ENCODE results near the gene NEDD4L. TPM values are rescaled to one million over a fixed set of nuclear protein-coding genes. Genes with fewer than 3 reads are reported as not detected.

NEDD4L gene
- total RNA-seq, 1 experiment from 2014 or later = 42.9 TPM

DNA sequence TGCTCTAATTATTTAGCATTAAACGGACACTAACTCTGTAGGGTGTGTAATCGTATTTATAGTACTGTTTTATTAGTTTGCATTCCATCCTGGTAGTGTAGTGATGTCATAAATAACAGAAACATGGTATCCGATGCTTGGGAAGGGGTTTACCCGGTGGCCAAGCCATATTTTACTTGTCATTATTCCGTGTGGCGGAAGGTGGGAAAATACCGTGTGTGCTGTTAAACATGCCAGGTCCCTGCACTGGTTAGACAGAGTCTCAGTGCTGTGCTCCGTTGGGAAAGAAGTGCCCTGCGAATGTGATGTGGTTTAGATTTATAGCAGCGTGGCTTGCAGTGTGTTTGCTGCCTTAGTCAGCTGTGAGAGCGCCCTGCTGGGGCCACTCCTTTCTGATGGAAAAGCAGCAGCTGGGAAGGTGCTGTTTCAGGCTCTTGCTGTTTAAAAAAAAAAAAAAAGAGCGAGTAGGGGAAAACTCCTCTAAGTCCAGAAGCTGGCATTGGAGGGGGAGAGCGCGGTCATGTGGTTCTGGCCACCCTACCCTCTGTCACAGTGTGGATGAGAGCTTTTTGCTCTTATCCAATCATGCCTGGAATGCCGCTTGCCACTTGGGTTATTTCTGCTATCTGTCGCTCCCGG lies 211.0 kb downstream of the NEDD4L start:
- DNase-seq (ENCODE audit: low read depth, low spot score) = no peak
- Histone ChIP-seq H3K27ac (ENCODE audit: low read length) (no peak overlapping the region), H3K4me3 (ENCODE audit: low read depth in 2 of 2, low read length in 2 of 2) (no peak overlapping the region), H3K36me3 (ENCODE audit: control insufficient read depth, insufficient read depth, low read length) (no peaks in the 10 kb centered on the region), H3K9me3 (ENCODE audit: control insufficient read depth, insufficient read depth, low read depth, low read length) (no peaks in the 10 kb centered on the region), H3K27me3 (ENCODE audit: control insufficient read depth, insufficient read depth, low read length) (no peaks in the 10 kb centered on the region), H3K4me1 (ENCODE audit: control insufficient read depth, insufficient read depth, low read length) (peaks cover 3% of the 10 kb centered on the region)
- ATAC-seq = no peak; the same call in 1 of the 2 replicates
- intact Hi-C loops (cut with micrococcal nuclease; ENCODE audit: unreplicated experiment) = no loop called here
- ChIA-PET CTCF (interaction anchor here (0.7 kb wide), 1 partner anchor 138 kb away, joined by 4 read pairs; no protein-coding TSS in a partner anchor), POLR2A (interaction anchor here (0.6 kb wide), 1 partner anchor 129 kb away, joined by 3 read pairs; no protein-coding TSS in a partner anchor)
- TF ChIP-seq TCF7L2 (IDR thresholded peaks at IDR 0.05; ENCODE audit: low read depth, low read length) = no peak
- no peak for TF ChIP-seq POLR2AphosphoS5 (IDR thresholded peaks at IDR 0.05; ENCODE audit: low read depth, low read length)
- TF ChIP-seq, protein P1, sequence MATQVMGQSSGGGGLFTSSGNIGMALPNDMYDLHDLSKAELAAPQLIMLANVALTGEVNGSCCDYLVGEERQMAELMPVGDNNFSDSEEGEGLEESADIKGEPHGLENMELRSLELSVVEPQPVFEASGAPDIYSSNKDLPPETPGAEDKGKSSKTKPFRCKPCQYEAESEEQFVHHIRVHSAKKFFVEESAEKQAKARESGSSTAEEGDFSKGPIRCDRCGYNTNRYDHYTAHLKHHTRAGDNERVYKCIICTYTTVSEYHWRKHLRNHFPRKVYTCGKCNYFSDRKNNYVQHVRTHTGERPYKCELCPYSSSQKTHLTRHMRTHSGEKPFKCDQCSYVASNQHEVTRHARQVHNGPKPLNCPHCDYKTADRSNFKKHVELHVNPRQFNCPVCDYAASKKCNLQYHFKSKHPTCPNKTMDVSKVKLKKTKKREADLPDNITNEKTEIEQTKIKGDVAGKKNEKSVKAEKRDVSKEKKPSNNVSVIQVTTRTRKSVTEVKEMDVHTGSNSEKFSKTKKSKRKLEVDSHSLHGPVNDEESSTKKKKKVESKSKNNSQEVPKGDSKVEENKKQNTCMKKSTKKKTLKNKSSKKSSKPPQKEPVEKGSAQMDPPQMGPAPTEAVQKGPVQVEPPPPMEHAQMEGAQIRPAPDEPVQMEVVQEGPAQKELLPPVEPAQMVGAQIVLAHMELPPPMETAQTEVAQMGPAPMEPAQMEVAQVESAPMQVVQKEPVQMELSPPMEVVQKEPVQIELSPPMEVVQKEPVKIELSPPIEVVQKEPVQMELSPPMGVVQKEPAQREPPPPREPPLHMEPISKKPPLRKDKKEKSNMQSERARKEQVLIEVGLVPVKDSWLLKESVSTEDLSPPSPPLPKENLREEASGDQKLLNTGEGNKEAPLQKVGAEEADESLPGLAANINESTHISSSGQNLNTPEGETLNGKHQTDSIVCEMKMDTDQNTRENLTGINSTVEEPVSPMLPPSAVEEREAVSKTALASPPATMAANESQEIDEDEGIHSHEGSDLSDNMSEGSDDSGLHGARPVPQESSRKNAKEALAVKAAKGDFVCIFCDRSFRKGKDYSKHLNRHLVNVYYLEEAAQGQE (IDR thresholded peaks at IDR 0.05; ENCODE audit: insufficient read depth in 1 of 2, low read depth in 2 of 2, low read length in 1 of 2) = no peak
- TF ChIP-seq, protein P2, sequence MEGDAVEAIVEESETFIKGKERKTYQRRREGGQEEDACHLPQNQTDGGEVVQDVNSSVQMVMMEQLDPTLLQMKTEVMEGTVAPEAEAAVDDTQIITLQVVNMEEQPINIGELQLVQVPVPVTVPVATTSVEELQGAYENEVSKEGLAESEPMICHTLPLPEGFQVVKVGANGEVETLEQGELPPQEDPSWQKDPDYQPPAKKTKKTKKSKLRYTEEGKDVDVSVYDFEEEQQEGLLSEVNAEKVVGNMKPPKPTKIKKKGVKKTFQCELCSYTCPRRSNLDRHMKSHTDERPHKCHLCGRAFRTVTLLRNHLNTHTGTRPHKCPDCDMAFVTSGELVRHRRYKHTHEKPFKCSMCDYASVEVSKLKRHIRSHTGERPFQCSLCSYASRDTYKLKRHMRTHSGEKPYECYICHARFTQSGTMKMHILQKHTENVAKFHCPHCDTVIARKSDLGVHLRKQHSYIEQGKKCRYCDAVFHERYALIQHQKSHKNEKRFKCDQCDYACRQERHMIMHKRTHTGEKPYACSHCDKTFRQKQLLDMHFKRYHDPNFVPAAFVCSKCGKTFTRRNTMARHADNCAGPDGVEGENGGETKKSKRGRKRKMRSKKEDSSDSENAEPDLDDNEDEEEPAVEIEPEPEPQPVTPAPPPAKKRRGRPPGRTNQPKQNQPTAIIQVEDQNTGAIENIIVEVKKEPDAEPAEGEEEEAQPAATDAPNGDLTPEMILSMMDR (IDR thresholded peaks at IDR 0.05) = no peak
- TF ChIP-seq SIN3A (IDR thresholded peaks at IDR 0.05; ENCODE audit: borderline replicate concordance, insufficient read depth, low read depth, low read length) = no peak
- in situ Hi-C loops (cut with HindIII; ENCODE audit: low pct_unique_long_range_greater_than_20kb, low sequenced_read_pairs) = no loop called here
- BruUV-seq (replicated peaks) = no TSS peak

DNA sequence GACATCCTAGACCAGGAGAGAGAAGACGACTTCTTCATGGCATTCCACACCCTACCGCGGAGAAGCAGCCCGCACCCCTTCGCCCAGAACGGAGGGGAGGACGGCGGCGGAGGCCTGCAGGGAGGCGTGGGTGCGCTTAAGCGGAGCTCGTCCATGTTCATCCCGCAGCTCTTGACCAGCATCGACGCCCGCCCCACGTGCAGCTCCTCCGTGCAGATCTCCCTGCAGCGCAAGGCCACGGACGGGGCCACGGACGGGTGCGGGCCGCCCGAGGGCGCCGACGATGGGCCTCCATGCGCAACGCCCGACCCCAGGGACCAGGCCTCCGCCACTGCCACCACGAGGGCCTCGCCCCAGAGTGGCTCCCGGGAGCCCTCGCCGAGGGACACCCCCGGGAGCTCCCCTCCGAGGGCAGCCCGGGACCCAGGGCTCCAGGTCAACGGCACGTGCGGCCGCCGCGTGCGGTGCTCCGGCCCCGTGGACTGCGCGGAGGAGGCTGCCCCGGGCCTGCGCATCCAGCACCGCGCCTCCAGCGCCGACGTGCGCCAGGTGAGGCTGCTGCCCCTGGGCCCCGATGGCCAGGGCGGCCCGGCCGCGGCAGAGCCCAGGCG lies 211.8 kb downstream of the NEDD4L start:
- no TSS peak for BruUV-seq (replicated peaks)
- POLR2A ChIA-PET = no interaction called here
- CTCF ChIA-PET = no interaction called here

More for the DNA sequence above, 211.8 kb downstream of the NEDD4L start:
- intact Hi-C loops (cut with micrococcal nuclease; ENCODE audit: unreplicated experiment) (no loop called here), in situ Hi-C loops (cut with HindIII; ENCODE audit: low pct_unique_long_range_greater_than_20kb, low sequenced_read_pairs) (no loop called here)
- no peak for TF ChIP-seq SIN3A (IDR thresholded peaks at IDR 0.05; ENCODE audit: borderline replicate concordance, insufficient read depth, low read depth, low read length)
- TF ChIP-seq TCF7L2 (IDR thresholded peaks at IDR 0.05; ENCODE audit: low read depth, low read length) = no peak
- TF ChIP-seq POLR2AphosphoS5 (IDR thresholded peaks at IDR 0.05; ENCODE audit: low read depth, low read length) = no peak
- TF ChIP-seq, protein P1 (IDR thresholded peaks at IDR 0.05; ENCODE audit: insufficient read depth in 1 of 2, low read depth in 2 of 2, low read length in 1 of 2) = no peak
- TF ChIP-seq, protein P2 (IDR thresholded peaks at IDR 0.05) = no peak
- ATAC-seq = no peak
- H3K27ac ChIP-seq (ENCODE audit: low read length) = no peak overlapping the region
- no peaks in the 10 kb centered on the region for H3K9me3 ChIP-seq (ENCODE audit: control insufficient read depth, insufficient read depth, low read depth, low read length)
- H3K27me3 ChIP-seq (ENCODE audit: control insufficient read depth, insufficient read depth, low read length) = no peaks in the 10 kb centered on the region
- H3K4me1 ChIP-seq (ENCODE audit: control insufficient read depth, insufficient read depth, low read length) = peaks cover 3% of the 10 kb centered on the region
- DNase-seq (ENCODE audit: low read depth, low spot score) = no peak
- H3K4me3 ChIP-seq (ENCODE audit: low read depth in 2 of 2, low read length in 2 of 2) = no peak overlapping the region
- H3K36me3 ChIP-seq (ENCODE audit: control insufficient read depth, insufficient read depth, low read length) = no peaks in the 10 kb centered on the region
